Esophagus squamous epithelium (tissue), 4 donors: ENCODE data around the gene CPOX.

Experiments
- CTCF ChIP-seq, 6 experiments: fragments of 450-650 bp in 4 of 6; fragments of 200-600 bp in 2 of 6; sonication (generic) in 2 of 6; IDR thresholded peaks; one replicate each; pipeline ENCODE4 v1.5.1; 2016 to 2019; ENCODE audit warnings: antibody characterized with exemption in 6 of 6, mild to moderate bottlenecking in 4 of 6, moderate library complexity in 4 of 6
- POLR2A ChIP-seq, 4 donors: fragments of 450-650 bp; IDR thresholded peaks; one replicate each; pipeline ENCODE4 v1.6.1; 2017; ENCODE audit warnings: antibody characterized with exemption in 4 of 4, mild to moderate bottlenecking in 4 of 4, moderate library complexity in 3 of 4

GRCh38 chr3:98593046-98593936 is at the start of gene CPOX:
- peak in 1 of 4 donors; percentile 56 for TF ChIP-seq POLR2A (IDR thresholded peaks at IDR 0.05)
- TF ChIP-seq CTCF (IDR thresholded peaks at IDR 0.05), result no peak
